Liver (tissue), 9 donors: Measurements from ENCODE around the gene GLYAT. TPM values are rescaled to one million over a fixed set of nuclear protein-coding genes. Genes with fewer than 3 reads are reported as not detected.

ENCODE experiments used
- DNase-seq: peaks from one replicate; pipeline ENCODE4 v3.0.0-alpha.2; 2017; ENCODE audit warnings: low spot score
- H3K27ac ChIP-seq, 2 donors: one replicate each; pipeline ENCODE4 v1.7.0; 2013; ENCODE audit warnings: inconsistent platforms in 2 of 2, low read length in 2 of 2, control low read depth in 1 of 2, low read depth in 1 of 2, mild to moderate bottlenecking in 1 of 2
- H3K27me3 ChIP-seq, 4 donors: one replicate each; pipeline versions ENCODE4 v1.6.1 to v1.7.0; 2013; ENCODE audit warnings: low read length in 3 of 4, inconsistent platforms in 1 of 4, mild to moderate bottlenecking in 1 of 4, moderate library complexity in 1 of 4; ENCODE audit not compliant: control insufficient read depth in 4 of 4, insufficient read depth in 4 of 4
- H3K36me3 ChIP-seq, 4 donors: one replicate each; pipeline versions ENCODE4 v1.6.1 to v1.7.0; 2013; ENCODE audit warnings: low read length in 3 of 4, mild to moderate bottlenecking in 3 of 4, low read depth in 1 of 4, moderate library complexity in 1 of 4; ENCODE audit not compliant: control insufficient read depth in 4 of 4, insufficient read depth in 3 of 4
- H3K4me1 ChIP-seq, 4 donors: one replicate each; pipeline versions ENCODE4 v1.6.1 to v1.7.0; 2013; ENCODE audit warnings: low read length in 3 of 4, mild to moderate bottlenecking in 3 of 4, moderate library complexity in 1 of 4; ENCODE audit not compliant: control insufficient read depth in 4 of 4, insufficient read depth in 4 of 4
- H3K4me3 ChIP-seq, 3 donors: one replicate each; pipeline versions ENCODE4 v1.6.1 to v1.7.0; 2013; ENCODE audit warnings: low read length in 3 of 3, control low read depth in 1 of 3, low read depth in 1 of 3, mild to moderate bottlenecking in 1 of 3
- H3K9ac ChIP-seq, 2 donors: one replicate each; pipeline ENCODE4 v1.7.0; 2013; ENCODE audit warnings: low read length in 2 of 2, mild to moderate bottlenecking in 2 of 2, moderate library complexity in 2 of 2, control low read depth in 1 of 2, low read depth in 1 of 2
- H3K9me3 ChIP-seq, 4 donors: one replicate each; pipeline versions ENCODE4 v1.6.1 to v1.7.0; 2013; ENCODE audit warnings: low read length in 3 of 4; ENCODE audit not compliant: control insufficient read depth in 4 of 4
- EGR1 ChIP-seq, 2 donors: IDR thresholded peaks; 2 replicates each; pipeline ENCODE4 v1.6.1; 2016 to 2018; ENCODE audit warnings: antibody characterized with exemption in 2 of 2, low read depth in 2 of 2
- FOXA1 ChIP-seq: IDR thresholded peaks from 2 replicates; pipeline ENCODE4 v1.6.1; 2016; ENCODE audit warnings: antibody characterized with exemption
- FOXA2 ChIP-seq: IDR thresholded peaks from 2 replicates; pipeline ENCODE4 v1.6.1; 2016; ENCODE audit warnings: antibody characterized with exemption
- GABPA ChIP-seq, 2 donors: IDR thresholded peaks in 1 of 2; conservative IDR thresholded peaks in 1 of 2; 2 replicates each; pipeline ENCODE4 v1.6.1; 2016; ENCODE audit warnings: antibody characterized with exemption in 2 of 2, mild to moderate bottlenecking in 1 of 2, moderate library complexity in 1 of 2
- HNF4A ChIP-seq, 2 donors: conservative IDR thresholded peaks; 2 replicates each; pipeline ENCODE4 v1.6.1; 2016; ENCODE audit warnings: antibody characterized with exemption in 2 of 2, mild to moderate bottlenecking in 2 of 2
- HNF4G ChIP-seq: IDR thresholded peaks from 2 replicates; pipeline ENCODE4 v1.6.1; 2016; ENCODE audit warnings: antibody characterized with exemption
- JUND ChIP-seq, 2 donors: IDR thresholded peaks; 2 replicates each; pipeline ENCODE4 v1.6.1; 2016; ENCODE audit warnings: antibody characterized with exemption in 2 of 2
- NR2F2 ChIP-seq: IDR thresholded peaks from 2 replicates; pipeline ENCODE4 v1.6.1; 2016; ENCODE audit warnings: antibody characterized with exemption
- RAD21 ChIP-seq, 2 donors: IDR thresholded peaks; 2 replicates each; pipeline ENCODE4 v1.6.1; 2016; ENCODE audit warnings: antibody characterized with exemption in 2 of 2, mild to moderate bottlenecking in 2 of 2
- RXRA ChIP-seq, 2 donors: IDR thresholded peaks; 2 replicates each; pipeline ENCODE4 v1.6.1; 2017 to 2018; ENCODE audit warnings: antibody characterized with exemption in 2 of 2, mild to moderate bottlenecking in 1 of 2
- SP1 ChIP-seq: IDR thresholded peaks from 2 replicates; pipeline ENCODE4 v1.6.1; 2018; ENCODE audit warnings: antibody characterized with exemption, mild to moderate bottlenecking
- TAF1 ChIP-seq: conservative IDR thresholded peaks from 2 replicates; pipeline ENCODE4 v1.6.1; 2016; ENCODE audit warnings: antibody characterized with exemption, mild to moderate bottlenecking
- YY1 ChIP-seq: IDR thresholded peaks from 2 replicates; pipeline ENCODE4 v1.6.1; 2016; ENCODE audit warnings: antibody characterized with exemption, mild to moderate bottlenecking
- WGBS: extraction: QIAGEN DNeasy Blood & Tissue Kit; methylation state at CpG from one replicate; pipeline ENCODE4 v1.1.7; 2013; 5-methylcytosine and 5-hydroxymethylcytosine counted together
- polyA plus RNA-seq, 2 donors: library from polyadenylated mRNA; stranded (reverse) in 1 of 2; unstranded in 1 of 2; fragments of 200-250 nt in 1 of 2; fragments of >200 nt in 1 of 2; fragmentation: Nextera tagmentation in 1 of 2; extraction: Ambion mirVana in 1 of 2; gene quantifications; one replicate each; pipeline versions ENCODE4 v1.2.1 to v1.2.3, GENCODE V29; 2013 to 2015
- total RNA-seq, 2 donors: library from RNA; depleted of rRNA; stranded (reverse); fragments of >200 nt; gene quantifications; one replicate each; pipeline ENCODE4 v1.2.3, GENCODE V29; 2014
- TF ChIP-seq, protein P1 (sequence below): IDR thresholded peaks from 2 replicates; pipeline ENCODE4 v1.6.1; 2016; ENCODE audit warnings: antibody characterized with exemption
- TF ChIP-seq, protein P2 (sequence below): IDR thresholded peaks from 2 replicates; pipeline ENCODE4 v1.6.1; 2016; ENCODE audit warnings: antibody characterized with exemption
- TF ChIP-seq, protein P3 (sequence below): IDR thresholded peaks from 2 replicates; pipeline ENCODE4 v1.6.1; 2016; ENCODE audit warnings: antibody characterized with exemption, mild to moderate bottlenecking
- TF ChIP-seq, protein P4 (sequence below): fragments of 150-350 bp; IDR thresholded peaks from 2 replicates; pipeline ENCODE4 v1.5.1; 2017; ENCODE audit warnings: improper control_type of control experiment, low read depth, low read length; ENCODE audit not compliant: missing input control
- TF ChIP-seq, protein P5 (sequence below): IDR thresholded peaks from 2 replicates; pipeline ENCODE4 v1.6.1; 2016; ENCODE audit warnings: antibody characterized with exemption
- donor health status: healthy.
- donor health status: healthy.
- donor health status: healthy.
- donor health status: healthy.
- donor health status: healthy.

GLYAT gene
- total and polyA plus RNA-seq, 4 donors = 5.6 to 181 (median 110) TPM

DNA sequence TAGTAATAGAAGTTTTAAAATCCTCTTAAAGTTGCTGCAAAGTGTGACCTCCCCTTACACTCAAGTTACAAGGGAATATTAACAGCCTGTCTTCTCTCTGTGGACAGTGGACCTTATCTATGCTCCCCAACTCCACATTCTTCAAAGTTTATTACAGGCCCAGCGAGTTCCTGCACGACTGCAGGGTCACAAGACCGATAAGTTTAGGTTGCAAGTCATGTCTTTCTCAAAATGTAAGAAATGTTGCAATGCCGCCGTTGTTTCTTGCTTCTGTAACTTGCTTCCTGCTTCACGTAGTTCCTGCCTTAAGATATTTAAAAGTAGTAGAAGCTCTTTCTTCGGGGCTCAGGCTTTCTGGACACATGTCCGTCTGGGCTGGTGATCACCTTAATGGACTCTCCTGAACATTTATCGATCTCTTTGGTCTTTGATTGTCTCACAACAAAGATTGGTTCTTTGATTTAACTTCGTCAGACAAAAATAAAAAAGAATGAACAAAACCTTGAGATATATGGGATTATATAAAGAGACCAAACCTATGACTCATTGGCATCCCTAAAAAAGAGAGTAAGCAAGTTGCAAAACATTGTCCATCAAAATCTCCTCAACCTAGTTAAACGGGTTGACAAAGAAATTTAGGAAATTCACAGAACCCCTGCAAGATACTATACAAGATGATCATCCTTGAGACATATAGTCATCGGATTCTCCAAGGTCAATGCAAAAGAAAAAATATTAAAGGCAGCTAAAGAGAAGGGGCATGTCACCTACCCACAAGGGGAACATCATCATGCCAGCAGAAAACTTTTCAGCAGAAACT lies 45.4 kb upstream of the GLYAT start:
- DNase-seq = no peak
- no peak overlapping the region for H3K27ac ChIP-seq
- TF ChIP-seq FOXA1 = no peak
- TF ChIP-seq, protein P1, sequence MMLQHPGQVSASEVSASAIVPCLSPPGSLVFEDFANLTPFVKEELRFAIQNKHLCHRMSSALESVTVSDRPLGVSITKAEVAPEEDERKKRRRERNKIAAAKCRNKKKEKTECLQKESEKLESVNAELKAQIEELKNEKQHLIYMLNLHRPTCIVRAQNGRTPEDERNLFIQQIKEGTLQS = no peak
- TF ChIP-seq HNF4A (conservative IDR thresholded peaks at IDR 0.05) = no peak
- TF ChIP-seq YY1 = no peak
- TF ChIP-seq, protein P2, sequence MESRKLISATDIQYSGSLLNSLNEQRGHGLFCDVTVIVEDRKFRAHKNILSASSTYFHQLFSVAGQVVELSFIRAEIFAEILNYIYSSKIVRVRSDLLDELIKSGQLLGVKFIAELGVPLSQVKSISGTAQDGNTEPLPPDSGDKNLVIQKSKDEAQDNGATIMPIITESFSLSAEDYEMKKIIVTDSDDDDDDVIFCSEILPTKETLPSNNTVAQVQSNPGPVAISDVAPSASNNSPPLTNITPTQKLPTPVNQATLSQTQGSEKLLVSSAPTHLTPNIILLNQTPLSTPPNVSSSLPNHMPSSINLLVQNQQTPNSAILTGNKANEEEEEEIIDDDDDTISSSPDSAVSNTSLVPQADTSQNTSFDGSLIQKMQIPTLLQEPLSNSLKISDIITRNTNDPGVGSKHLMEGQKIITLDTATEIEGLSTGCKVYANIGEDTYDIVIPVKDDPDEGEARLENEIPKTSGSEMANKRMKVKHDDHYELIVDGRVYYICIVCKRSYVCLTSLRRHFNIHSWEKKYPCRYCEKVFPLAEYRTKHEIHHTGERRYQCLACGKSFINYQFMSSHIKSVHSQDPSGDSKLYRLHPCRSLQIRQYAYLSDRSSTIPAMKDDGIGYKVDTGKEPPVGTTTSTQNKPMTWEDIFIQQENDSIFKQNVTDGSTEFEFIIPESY = no peak
- no peak for TF ChIP-seq JUND (IDR thresholded peaks at IDR 0.05)
- TF ChIP-seq HNF4G = no peak
- TF ChIP-seq RXRA (IDR thresholded peaks at IDR 0.05) = no peak
- TF ChIP-seq FOXA2 = no peak
- no peak for TF ChIP-seq RAD21 (IDR thresholded peaks at IDR 0.05)
- no peaks in the 10 kb centered on the region for H3K9me3 ChIP-seq
- no peak overlapping the region for H3K4me3 ChIP-seq
- peaks cover 0 to 1% (median 0%) of the 10 kb centered on the region in 4 donors for H3K4me1 ChIP-seq
- 83% methylated on average over 12 of the region's 12 CpGs for WGBS
- no peaks in the 10 kb centered on the region for H3K36me3 ChIP-seq
- H3K9ac ChIP-seq = no peak overlapping the region
- no peaks in the 10 kb centered on the region for H3K27me3 ChIP-seq

DNA sequence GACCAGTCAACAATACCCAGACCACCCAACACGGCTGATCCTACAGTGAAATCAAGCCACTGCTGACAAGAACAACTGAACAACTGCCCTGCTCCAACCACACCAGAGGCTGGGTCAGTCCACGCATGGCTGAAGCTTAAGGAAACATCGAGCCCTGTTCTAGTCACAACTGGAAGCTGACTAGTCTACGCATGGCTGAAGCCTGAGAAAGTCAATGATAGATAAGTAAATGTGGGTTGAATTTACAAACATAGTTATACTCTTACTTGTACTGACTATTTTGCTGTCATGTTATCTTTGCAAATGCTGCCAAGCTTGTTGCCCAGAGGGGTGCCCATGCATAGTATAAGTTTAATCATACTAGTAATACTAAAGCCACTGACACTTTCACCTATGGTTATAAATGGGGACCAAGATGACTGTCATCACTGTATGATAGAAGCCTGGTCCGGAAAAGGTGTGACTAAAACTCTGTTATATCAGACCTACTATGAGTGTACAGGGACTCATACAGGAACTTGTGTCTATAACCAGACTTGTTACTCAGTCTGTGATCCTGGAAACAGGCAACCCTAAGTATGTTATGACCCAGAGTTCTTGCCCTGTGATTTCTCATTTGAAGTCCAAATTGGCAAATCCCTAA lies 43.4 kb upstream of the GLYAT start:
- H3K4me1 ChIP-seq = peaks cover 0 to 2% (median 0%) of the 10 kb centered on the region in 4 donors
- H3K4me3 ChIP-seq = no peak overlapping the region
- no peaks in the 10 kb centered on the region for H3K36me3 ChIP-seq
- no peaks in the 10 kb centered on the region for H3K27me3 ChIP-seq
- H3K9me3 ChIP-seq = no peaks in the 10 kb centered on the region
- H3K9ac ChIP-seq = no peak overlapping the region
- H3K27ac ChIP-seq = no peak overlapping the region
- 95% methylated on average over 5 of the region's 5 CpGs for WGBS
- TF ChIP-seq NR2F2 (no peak), HNF4G (no peak), JUND (IDR thresholded peaks at IDR 0.05) (no peak), YY1 (no peak), RAD21 (IDR thresholded peaks at IDR 0.05) (no peak), FOXA2 (no peak), EGR1 (IDR thresholded peaks at IDR 0.05; ENCODE audit: low read depth in 2 of 2) (no peak), SP1 (no peak), FOXA1 (no peak), GABPA (IDR thresholded peaks at IDR 0.05 in 1 of 2, conservative IDR thresholded peaks at IDR 0.05 in 1 of 2) (no peak), TAF1 (no peak), RXRA (IDR thresholded peaks at IDR 0.05) (no peak)
- TF ChIP-seq, protein P1 = no peak
- TF ChIP-seq, protein P3, sequence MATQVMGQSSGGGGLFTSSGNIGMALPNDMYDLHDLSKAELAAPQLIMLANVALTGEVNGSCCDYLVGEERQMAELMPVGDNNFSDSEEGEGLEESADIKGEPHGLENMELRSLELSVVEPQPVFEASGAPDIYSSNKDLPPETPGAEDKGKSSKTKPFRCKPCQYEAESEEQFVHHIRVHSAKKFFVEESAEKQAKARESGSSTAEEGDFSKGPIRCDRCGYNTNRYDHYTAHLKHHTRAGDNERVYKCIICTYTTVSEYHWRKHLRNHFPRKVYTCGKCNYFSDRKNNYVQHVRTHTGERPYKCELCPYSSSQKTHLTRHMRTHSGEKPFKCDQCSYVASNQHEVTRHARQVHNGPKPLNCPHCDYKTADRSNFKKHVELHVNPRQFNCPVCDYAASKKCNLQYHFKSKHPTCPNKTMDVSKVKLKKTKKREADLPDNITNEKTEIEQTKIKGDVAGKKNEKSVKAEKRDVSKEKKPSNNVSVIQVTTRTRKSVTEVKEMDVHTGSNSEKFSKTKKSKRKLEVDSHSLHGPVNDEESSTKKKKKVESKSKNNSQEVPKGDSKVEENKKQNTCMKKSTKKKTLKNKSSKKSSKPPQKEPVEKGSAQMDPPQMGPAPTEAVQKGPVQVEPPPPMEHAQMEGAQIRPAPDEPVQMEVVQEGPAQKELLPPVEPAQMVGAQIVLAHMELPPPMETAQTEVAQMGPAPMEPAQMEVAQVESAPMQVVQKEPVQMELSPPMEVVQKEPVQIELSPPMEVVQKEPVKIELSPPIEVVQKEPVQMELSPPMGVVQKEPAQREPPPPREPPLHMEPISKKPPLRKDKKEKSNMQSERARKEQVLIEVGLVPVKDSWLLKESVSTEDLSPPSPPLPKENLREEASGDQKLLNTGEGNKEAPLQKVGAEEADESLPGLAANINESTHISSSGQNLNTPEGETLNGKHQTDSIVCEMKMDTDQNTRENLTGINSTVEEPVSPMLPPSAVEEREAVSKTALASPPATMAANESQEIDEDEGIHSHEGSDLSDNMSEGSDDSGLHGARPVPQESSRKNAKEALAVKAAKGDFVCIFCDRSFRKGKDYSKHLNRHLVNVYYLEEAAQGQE = no peak
- TF ChIP-seq, protein P4, sequence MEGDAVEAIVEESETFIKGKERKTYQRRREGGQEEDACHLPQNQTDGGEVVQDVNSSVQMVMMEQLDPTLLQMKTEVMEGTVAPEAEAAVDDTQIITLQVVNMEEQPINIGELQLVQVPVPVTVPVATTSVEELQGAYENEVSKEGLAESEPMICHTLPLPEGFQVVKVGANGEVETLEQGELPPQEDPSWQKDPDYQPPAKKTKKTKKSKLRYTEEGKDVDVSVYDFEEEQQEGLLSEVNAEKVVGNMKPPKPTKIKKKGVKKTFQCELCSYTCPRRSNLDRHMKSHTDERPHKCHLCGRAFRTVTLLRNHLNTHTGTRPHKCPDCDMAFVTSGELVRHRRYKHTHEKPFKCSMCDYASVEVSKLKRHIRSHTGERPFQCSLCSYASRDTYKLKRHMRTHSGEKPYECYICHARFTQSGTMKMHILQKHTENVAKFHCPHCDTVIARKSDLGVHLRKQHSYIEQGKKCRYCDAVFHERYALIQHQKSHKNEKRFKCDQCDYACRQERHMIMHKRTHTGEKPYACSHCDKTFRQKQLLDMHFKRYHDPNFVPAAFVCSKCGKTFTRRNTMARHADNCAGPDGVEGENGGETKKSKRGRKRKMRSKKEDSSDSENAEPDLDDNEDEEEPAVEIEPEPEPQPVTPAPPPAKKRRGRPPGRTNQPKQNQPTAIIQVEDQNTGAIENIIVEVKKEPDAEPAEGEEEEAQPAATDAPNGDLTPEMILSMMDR = no peak
- TF ChIP-seq, protein P5, sequence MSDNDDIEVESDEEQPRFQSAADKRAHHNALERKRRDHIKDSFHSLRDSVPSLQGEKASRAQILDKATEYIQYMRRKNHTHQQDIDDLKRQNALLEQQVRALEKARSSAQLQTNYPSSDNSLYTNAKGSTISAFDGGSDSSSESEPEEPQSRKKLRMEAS = no peak
- TF ChIP-seq, protein P2 = no peak
- no peak for DNase-seq
